GM12865 (cell line): Measurements from ENCODE around the gene CCR2.
"Not testable (repeated sequence)": the region's sequence is repeated elsewhere in the genome, so short reads cannot be mapped to it uniquely, and the experiment has no call there.

Experiments used
- DNase-seq: peaks from one replicate; pipeline ENCODE4 v3.0.0; 2010; ENCODE audit warnings: low read depth
- H3K4me3 ChIP-seq: 2 replicates; pipeline ENCODE4 v1.5.1; 2011; ENCODE audit warnings: mild to moderate bottlenecking, low read depth, low read length, control low read depth
- TF ChIP-seq, protein P1 (sequence below): IDR thresholded peaks from 2 replicates; pipeline ENCODE4 v1.5.1; 2011; ENCODE audit warnings: low read length, control low read depth, low read depth, inconsistent platforms; ENCODE audit not compliant: insufficient read depth; ENCODE audit errors: missing control alignments

CCR2 gene

DNA sequence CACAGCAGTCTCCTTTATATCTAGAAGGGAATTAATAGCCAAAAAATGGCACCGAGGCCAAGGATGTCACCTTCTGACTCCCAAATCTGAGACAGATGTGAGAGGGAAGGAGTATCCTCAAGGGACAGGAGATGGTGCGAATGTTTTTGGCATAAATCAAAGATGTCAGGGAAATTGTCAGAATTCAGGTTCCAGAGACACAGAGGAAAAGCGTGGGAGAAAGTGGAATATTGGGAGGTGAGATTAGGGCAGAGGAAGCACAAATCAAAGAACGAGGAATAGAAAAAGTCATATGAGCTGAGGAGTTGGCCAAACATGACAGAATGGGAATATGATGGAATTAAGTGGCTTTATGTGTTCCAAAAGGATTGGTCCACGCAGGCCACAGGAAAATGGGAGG lies 46.9 kb downstream of the CCR2 start:
- TF ChIP-seq, protein P1, sequence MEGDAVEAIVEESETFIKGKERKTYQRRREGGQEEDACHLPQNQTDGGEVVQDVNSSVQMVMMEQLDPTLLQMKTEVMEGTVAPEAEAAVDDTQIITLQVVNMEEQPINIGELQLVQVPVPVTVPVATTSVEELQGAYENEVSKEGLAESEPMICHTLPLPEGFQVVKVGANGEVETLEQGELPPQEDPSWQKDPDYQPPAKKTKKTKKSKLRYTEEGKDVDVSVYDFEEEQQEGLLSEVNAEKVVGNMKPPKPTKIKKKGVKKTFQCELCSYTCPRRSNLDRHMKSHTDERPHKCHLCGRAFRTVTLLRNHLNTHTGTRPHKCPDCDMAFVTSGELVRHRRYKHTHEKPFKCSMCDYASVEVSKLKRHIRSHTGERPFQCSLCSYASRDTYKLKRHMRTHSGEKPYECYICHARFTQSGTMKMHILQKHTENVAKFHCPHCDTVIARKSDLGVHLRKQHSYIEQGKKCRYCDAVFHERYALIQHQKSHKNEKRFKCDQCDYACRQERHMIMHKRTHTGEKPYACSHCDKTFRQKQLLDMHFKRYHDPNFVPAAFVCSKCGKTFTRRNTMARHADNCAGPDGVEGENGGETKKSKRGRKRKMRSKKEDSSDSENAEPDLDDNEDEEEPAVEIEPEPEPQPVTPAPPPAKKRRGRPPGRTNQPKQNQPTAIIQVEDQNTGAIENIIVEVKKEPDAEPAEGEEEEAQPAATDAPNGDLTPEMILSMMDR: no peak
- DNase-seq: no peak
- no peak overlapping the region for H3K4me3 ChIP-seq

- TF ChIP-seq, protein P1: no peak
- no peak overlapping the region for H3K4me3 ChIP-seq
- no peak for DNase-seq
These were observed 47.7 kb downstream of the CCR2 start for GRCh38 chr3:46401579-46401978.

- not testable (repeated sequence) for H3K4me3 ChIP-seq, DNase-seq
These were observed 49.0 kb downstream of the CCR2 start for GRCh38 chr3:46402902-46403301.

- no peak for DNase-seq
These were observed 51.5 kb downstream of the CCR2 start for GRCh38 chr3:46405301-46406019.

GRCh38 chr3:46406443-46406787 lies 52.5 kb downstream of the CCR2 start:
- TF ChIP-seq, protein P1: no peak

More at GRCh38 chr3:46405301-46406019, 51.5 kb downstream of the CCR2 start:
- no peak overlapping the region for H3K4me3 ChIP-seq
- TF ChIP-seq, protein P1: no peak

GRCh38 chr3:46406788-46407611 lies 53.1 kb downstream of the CCR2 start, which contains the start of the genes CCR5AS and CCRL2:
Gene CCR5AS, minus strand, starts transcription at chr3:46407066.
Gene CCRL2, plus strand, starts transcription at chr3:46407259. Its CDS starts 821 bp downstream, at chr3:46408080.
- peak; percentile 56 for DNase-seq
- H3K4me3 ChIP-seq: peak within 1 kb of the TSS; percentile 43
- TF ChIP-seq, protein P1: no peak

More at GRCh38 chr3:46406443-46406787, 52.5 kb downstream of the CCR2 start:
- DNase-seq: no peak
- no peak overlapping the region for H3K4me3 ChIP-seq

DNA sequence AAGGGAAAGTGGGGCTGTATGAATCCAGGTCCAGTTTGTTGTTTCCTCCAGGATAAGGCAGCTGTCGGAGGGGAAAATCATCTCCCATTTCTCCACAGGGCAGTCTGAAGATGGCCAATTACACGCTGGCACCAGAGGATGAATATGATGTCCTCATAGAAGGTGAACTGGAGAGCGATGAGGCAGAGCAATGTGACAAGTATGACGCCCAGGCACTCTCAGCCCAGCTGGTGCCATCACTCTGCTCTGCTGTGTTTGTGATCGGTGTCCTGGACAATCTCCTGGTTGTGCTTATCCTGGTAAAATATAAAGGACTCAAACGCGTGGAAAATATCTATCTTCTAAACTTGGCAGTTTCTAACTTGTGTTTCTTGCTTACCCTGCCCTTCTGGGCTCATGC lies 54.1 kb downstream of the CCR2 start:
- H3K4me3 ChIP-seq: no peak overlapping the region

More for the DNA sequence above, 54.1 kb downstream of the CCR2 start:
- TF ChIP-seq, protein P1: no peak
- DNase-seq: no peak
